MM.1S (cell line): ENCODE measurements around the gene APOL5.

Source experiments
- DNase-seq: peaks from one replicate; pipeline ENCODE4 v3.0.0-alpha.2; 2015
- H2AFZ ChIP-seq: fragments of 300-600 bp; sonication (generic); 2 replicates; pipeline ENCODE4 v1.6.0; 2016; ENCODE audit warnings: antibody characterized with exemption, low read length
- H3F3A ChIP-seq: fragments of 300-600 bp; sonication (generic); 2 replicates; pipeline ENCODE4 v1.6.1; 2016; ENCODE audit warnings: mild to moderate bottlenecking, antibody characterized with exemption, low read length, moderate library complexity, mixed read lengths; ENCODE audit not compliant: insufficient read depth
- H3K27ac ChIP-seq: fragments of 300-600 bp; sonication (generic); 2 replicates; pipeline ENCODE4 v1.5.1; 2016; ENCODE audit warnings: mild to moderate bottlenecking, low read length
- H3K27me3 ChIP-seq: fragments of 300-600 bp; sonication (generic); replicated peaks from 2 replicates; pipeline ENCODE4 v1.6.0; 2016; ENCODE audit warnings: low read length; ENCODE audit not compliant: insufficient read depth
- H3K36me3 ChIP-seq: fragments of 300-600 bp; sonication (generic); replicated peaks from 2 replicates; pipeline ENCODE4 v1.6.1; 2016; ENCODE audit warnings: mild to moderate bottlenecking, low read length, mixed read lengths; ENCODE audit not compliant: insufficient read depth
- H3K4me1 ChIP-seq: fragments of 300-600 bp; sonication (generic); 2 replicates; pipeline ENCODE4 v1.6.1; 2016; ENCODE audit warnings: low read length, mixed read lengths
- H3K4me2 ChIP-seq: fragments of 300-600 bp; sonication (generic); 2 replicates; pipeline ENCODE4 v1.6.0; 2016; ENCODE audit warnings: low read depth, low read length
- H3K4me3 ChIP-seq: fragments of 300-600 bp; sonication (generic); 2 replicates; pipeline ENCODE4 v1.5.1; 2016; ENCODE audit warnings: low read length, mixed read lengths
- H3K79me2 ChIP-seq: fragments of 300-600 bp; sonication (generic); 2 replicates; pipeline ENCODE4 v1.6.1; 2016; ENCODE audit warnings: mixed run types, low read length, mixed read lengths
- H3K9ac ChIP-seq: fragments of 300-600 bp; sonication (generic); 2 replicates; pipeline ENCODE4 v1.6.1; 2016; ENCODE audit warnings: low read length, mixed read lengths
- H3K9me2 ChIP-seq: fragments of 300-600 bp; sonication (generic); replicated peaks from 2 replicates; pipeline ENCODE4 v1.6.1; 2016; ENCODE audit warnings: mild to moderate bottlenecking, low read length, mixed read lengths; ENCODE audit not compliant: insufficient read depth
- H3K9me3 ChIP-seq: fragments of 300-600 bp; sonication (generic); replicated peaks from 2 replicates; pipeline ENCODE4 v1.6.1; 2016; ENCODE audit warnings: mild to moderate bottlenecking, low read length, mixed read lengths; ENCODE audit not compliant: insufficient read depth
- H4K20me1 ChIP-seq: fragments of 300-600 bp; sonication (generic); 2 replicates; pipeline ENCODE4 v1.6.1; 2016; ENCODE audit warnings: mild to moderate bottlenecking, low read length, moderate library complexity, mixed read lengths; ENCODE audit not compliant: insufficient read depth
- CTCF ChIP-seq: fragments of 300-600 bp; sonication (generic); IDR thresholded peaks from 2 replicates; pipeline ENCODE4 v1.5.1; 2016; ENCODE audit warnings: antibody characterized with exemption, low read length, mixed read lengths
- EZH2 ChIP-seq: fragments of 300-600 bp; sonication (generic); optimal IDR thresholded peaks from 2 replicates; pipeline ENCODE3; 2017; ENCODE audit warnings: low read depth, mild to moderate bottlenecking, antibody characterized with exemption, low read length, mixed read lengths
- EZH2phosphoT487 ChIP-seq: fragments of 300-600 bp; sonication (generic); IDR thresholded peaks from 2 replicates; pipeline ENCODE4 v1.6.1; 2018; ENCODE audit warnings: antibody characterized with exemption, low read length

Gene APOL5

GRCh38 chr22:35739931-35740380 is 22.3 kb downstream of the APOL5 start:
- H3K79me2 ChIP-seq = no peaks in the 10 kb centered on the region
- H4K20me1 ChIP-seq = no peaks in the 10 kb centered on the region
- H3K9ac ChIP-seq = no peak overlapping the region
- TF ChIP-seq EZH2 = no peak
- TF ChIP-seq CTCF = no peak
- TF ChIP-seq EZH2phosphoT487 = no peak
- H3K9me2 ChIP-seq = no peaks in the 10 kb centered on the region
- no peak for DNase-seq
- H3K27ac ChIP-seq = no peak overlapping the region
- no peaks in the 10 kb centered on the region for H3K4me1 ChIP-seq
- no peaks in the 10 kb centered on the region for H3F3A ChIP-seq
- no peaks in the 10 kb centered on the region for H3K27me3 ChIP-seq
- H2AFZ ChIP-seq = no peak overlapping the region
- H3K4me3 ChIP-seq = no peak overlapping the region
- no peak overlapping the region for H3K4me2 ChIP-seq
- no peaks in the 10 kb centered on the region for H3K9me3 ChIP-seq
- H3K36me3 ChIP-seq = no peaks in the 10 kb centered on the region

- Histone ChIP-seq H4K20me1 (no peaks in the 10 kb centered on the region), H3K9me3 (no peaks in the 10 kb centered on the region), H3K27me3 (no peaks in the 10 kb centered on the region), H3K4me3 (no peak overlapping the region), H3K9ac (no peak overlapping the region), H3K27ac (no peak overlapping the region), H2AFZ (no peak overlapping the region), H3K4me1 (no peaks in the 10 kb centered on the region), H3K79me2 (no peaks in the 10 kb centered on the region), H3F3A (no peaks in the 10 kb centered on the region), H3K36me3 (no peaks in the 10 kb centered on the region), H3K4me2 (no peak overlapping the region), H3K9me2 (no peaks in the 10 kb centered on the region)
- no peak for TF ChIP-seq EZH2phosphoT487
- no peak for TF ChIP-seq EZH2
- no peak for TF ChIP-seq CTCF
- DNase-seq = no peak
Observed at GRCh38 chr22:35740616-35741015, 22.9 kb downstream of the APOL5 start.

GRCh38 chr22:35742342-35743100 is 24.8 kb downstream of the APOL5 start:
- Histone ChIP-seq H4K20me1 (no peaks in the 10 kb centered on the region), H3K4me1 (no peaks in the 10 kb centered on the region), H3K36me3 (no peaks in the 10 kb centered on the region), H3K9me3 (no peaks in the 10 kb centered on the region), H3K4me3 (no peak overlapping the region), H3K4me2 (no peak overlapping the region), H3K27me3 (no peaks in the 10 kb centered on the region), H3F3A (no peaks in the 10 kb centered on the region), H3K27ac (no peak overlapping the region), H3K79me2 (no peaks in the 10 kb centered on the region), H2AFZ (no peak overlapping the region), H3K9me2 (no peaks in the 10 kb centered on the region), H3K9ac (no peak overlapping the region)
- DNase-seq = no peak
- no peak for TF ChIP-seq EZH2
- no peak for TF ChIP-seq CTCF
- no peak for TF ChIP-seq EZH2phosphoT487
